Measurements from ENCODE around the gene IL17B.

DNA sequence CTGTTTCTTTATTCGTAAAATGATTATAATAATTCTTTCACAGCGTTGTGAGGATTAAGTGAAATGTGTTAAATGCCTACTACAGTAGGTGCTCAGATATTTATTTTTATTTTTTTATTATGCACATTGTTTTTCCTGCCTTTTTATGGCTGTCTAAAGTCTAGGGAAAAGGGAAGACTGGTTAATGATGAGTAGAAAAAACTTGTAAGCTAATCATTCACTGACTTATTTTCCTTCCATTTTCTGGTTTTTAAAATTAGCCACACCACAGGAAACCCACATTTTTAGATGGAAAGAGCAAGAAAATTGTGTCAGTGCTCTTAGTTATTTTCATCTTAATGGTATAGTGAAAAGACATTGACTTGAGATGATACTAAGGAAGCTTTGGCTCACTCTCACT, 25.2 kb downstream of the IL17B start:
- TF ChIP-seq EZH2 (IDR thresholded peaks at IDR 0.05; ENCODE audit: insufficient read depth, poor library complexity, severe bottlenecking) (no peak), EZH2phosphoT487 (IDR thresholded peaks at IDR 0.05; ENCODE audit: insufficient read depth, low read depth) (no peak)
